ENCODE measurements around the gene OSGEP. TPM values are rescaled to one million over a fixed set of nuclear protein-coding genes. Genes with fewer than 3 reads are reported as not detected.
A peak's percentile ranks its signal among the peaks of the same experiment; 100 is the strongest.

Gene OSGEP
- total RNA-seq, 1 donor from 2014 or later: 19.4 TPM

DNA sequence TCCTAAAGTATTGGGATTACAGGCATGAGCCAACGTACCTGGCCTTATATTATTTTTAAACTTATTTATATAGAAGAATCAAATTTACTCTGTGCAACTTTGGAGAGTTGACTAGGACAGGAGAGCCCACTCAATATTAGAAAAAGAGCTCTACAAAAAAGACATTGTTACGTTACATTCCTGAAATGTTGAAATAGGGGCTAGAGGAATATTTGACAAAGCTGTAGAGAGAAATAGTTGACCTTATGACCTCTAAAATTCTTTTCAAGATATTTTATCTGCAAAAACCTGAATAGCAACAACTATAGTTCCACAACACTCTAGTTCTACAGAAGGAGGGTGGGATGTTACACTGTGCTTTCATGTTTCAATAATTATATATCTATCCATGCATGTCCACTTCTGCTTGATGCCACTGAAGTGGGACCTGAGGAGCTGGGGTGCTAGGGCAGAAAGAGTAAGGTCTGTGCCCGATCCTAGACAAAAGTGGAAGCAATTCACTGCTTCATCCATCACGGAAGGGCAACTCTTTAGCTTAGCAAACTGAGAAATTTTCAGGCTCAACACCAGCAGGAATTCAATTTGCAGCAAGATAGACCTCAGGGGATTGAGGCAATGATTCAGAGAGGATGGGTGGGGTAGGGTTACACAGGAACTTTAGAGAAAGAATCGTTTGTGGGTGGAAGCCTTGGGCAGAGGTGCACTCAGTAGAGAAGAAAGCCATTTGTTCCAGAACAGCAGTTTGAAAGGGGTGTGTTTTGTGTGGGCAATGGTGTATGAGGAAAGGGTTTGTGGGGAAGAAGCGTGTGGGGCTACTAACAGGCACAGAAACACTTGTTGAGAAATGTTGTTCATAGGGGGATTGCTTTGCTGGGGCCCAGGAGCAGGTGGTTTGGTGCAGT lies 34.7 kb upstream of the OSGEP start:
- H3K36me3 ChIP-seq: no peaks in the 10 kb centered on the region
- intact Hi-C loops (cut with micrococcal nuclease): no loop called here
- H3K27ac ChIP-seq (replicated peaks): peak overlapping the region; percentile 81
- no peak for DNase-seq
- peaks cover 22% of the 10 kb centered on the region for H3K4me1 ChIP-seq
- H3K4me3 ChIP-seq: no peak overlapping the region
- TF ChIP-seq, protein P1, sequence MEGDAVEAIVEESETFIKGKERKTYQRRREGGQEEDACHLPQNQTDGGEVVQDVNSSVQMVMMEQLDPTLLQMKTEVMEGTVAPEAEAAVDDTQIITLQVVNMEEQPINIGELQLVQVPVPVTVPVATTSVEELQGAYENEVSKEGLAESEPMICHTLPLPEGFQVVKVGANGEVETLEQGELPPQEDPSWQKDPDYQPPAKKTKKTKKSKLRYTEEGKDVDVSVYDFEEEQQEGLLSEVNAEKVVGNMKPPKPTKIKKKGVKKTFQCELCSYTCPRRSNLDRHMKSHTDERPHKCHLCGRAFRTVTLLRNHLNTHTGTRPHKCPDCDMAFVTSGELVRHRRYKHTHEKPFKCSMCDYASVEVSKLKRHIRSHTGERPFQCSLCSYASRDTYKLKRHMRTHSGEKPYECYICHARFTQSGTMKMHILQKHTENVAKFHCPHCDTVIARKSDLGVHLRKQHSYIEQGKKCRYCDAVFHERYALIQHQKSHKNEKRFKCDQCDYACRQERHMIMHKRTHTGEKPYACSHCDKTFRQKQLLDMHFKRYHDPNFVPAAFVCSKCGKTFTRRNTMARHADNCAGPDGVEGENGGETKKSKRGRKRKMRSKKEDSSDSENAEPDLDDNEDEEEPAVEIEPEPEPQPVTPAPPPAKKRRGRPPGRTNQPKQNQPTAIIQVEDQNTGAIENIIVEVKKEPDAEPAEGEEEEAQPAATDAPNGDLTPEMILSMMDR (IDR thresholded peaks at IDR 0.05; ENCODE audit: borderline replicate concordance): no peak
- no peaks in the 10 kb centered on the region for H3K9me3 ChIP-seq (replicated peaks)
- H3K27me3 ChIP-seq (ENCODE audit: low read depth): no peaks in the 10 kb centered on the region

DNA sequence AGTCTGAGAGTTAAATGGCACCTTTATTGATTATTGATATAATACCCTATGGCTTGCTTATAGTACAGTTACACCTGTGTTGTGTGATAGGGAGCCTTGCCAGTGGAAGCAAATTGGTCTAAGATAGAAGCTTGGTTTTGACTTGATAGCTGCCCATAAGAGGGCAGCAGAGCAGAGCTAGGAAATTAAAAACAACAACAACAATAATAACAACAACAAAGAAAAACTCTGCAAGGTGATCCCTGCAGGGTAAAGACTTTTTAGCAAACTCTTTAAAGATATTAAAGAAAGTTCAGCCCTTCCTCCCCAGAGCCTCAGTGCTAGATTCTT lies 32.7 kb upstream of the OSGEP start:
- no peak overlapping the region for H3K4me3 ChIP-seq
- TF ChIP-seq, protein P1 (IDR thresholded peaks at IDR 0.05; ENCODE audit: borderline replicate concordance): no peak
- intact Hi-C loops (cut with micrococcal nuclease): no loop called here
- H3K4me1 ChIP-seq: peaks cover 22% of the 10 kb centered on the region
- H3K27ac ChIP-seq (replicated peaks): no peak overlapping the region
- H3K9me3 ChIP-seq (replicated peaks): no peaks in the 10 kb centered on the region
- no peaks in the 10 kb centered on the region for H3K27me3 ChIP-seq (ENCODE audit: low read depth)
- no peak for DNase-seq
- no peaks in the 10 kb centered on the region for H3K36me3 ChIP-seq

DNA sequence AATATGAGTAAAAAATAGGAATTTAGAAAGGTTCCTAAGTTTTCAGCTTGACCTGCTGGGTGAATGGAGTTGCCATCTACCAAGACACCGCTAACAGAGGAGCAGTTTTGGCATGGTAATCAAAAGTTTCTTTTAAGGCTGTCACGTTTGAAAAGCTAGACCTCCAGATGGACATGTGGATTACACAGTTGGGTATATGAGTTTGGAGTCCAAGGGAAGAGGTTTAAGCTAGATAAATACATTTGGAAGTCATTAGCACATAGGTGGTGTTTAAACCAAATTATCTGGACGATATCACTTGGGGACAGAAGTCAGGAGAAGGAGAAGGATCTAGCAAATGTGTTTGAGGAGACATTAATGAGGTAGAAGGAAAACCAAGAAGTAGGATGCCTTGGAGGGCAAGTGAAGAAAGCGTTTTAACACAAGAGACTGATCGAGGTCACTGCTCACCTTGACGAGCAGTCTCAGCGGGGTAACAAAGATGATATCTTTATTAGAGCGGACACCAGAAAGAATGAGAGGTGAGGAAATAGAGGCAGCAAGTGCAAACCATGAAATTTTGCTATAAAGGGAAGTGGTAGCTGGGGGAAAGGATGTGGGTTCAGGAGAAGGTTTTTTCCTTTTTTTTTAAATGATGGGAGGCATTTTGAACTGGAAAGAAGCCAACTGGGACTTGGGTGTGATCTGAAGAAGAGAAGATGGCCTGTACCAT lies 32.2 kb upstream of the OSGEP start:
- Histone ChIP-seq H3K27ac (replicated peaks) (no peak overlapping the region), H3K27me3 (ENCODE audit: low read depth) (no peaks in the 10 kb centered on the region), H3K9me3 (replicated peaks) (no peaks in the 10 kb centered on the region), H3K4me3 (no peak overlapping the region), H3K4me1 (peaks cover 22% of the 10 kb centered on the region), H3K36me3 (no peaks in the 10 kb centered on the region)
- no peak for DNase-seq
- intact Hi-C loops (cut with micrococcal nuclease): no loop called here
- TF ChIP-seq, protein P1 (IDR thresholded peaks at IDR 0.05; ENCODE audit: borderline replicate concordance): no peak

DNA sequence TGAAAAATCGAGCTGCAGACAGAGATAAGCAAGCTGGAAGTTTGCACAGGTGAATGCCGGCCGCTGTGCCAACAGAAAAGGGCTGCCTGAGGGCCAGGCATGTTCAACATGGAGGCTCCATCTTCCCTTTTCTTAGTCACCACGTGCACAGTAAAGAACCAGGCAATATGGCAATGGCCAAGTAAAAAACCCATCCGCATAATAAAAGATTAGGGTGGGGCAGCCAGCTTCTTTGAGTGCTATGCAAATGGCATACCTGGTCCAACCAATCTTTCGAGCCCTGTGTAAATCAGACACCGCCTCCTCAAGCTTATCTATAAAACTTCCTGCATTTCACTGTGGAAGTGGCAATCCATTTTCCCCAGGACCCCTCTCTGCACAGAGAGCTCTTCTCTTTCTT lies 31.3 kb upstream of the OSGEP start:
- TF ChIP-seq, protein P1 (IDR thresholded peaks at IDR 0.05; ENCODE audit: borderline replicate concordance): no peak

DNA sequence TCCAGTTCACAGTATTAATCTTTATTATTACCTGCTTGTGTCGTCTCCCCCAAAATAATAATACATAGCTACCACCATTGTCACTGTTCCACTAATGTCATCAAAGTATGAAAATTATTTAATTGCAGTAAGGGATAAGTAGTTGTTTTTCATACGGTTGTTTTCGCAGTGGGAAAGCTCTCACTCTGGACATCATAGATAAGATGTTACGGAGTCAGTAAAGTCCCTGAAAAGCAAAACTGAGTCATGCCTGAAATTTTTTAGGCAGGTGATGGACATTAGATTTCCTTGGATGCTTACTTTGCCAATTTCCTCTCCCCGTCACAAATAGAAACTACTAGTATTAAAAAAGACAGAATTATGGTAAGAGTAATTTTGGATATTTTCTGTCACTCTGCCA lies 27.8 kb upstream of the OSGEP start:
- TF ChIP-seq, protein P1 (IDR thresholded peaks at IDR 0.05; ENCODE audit: borderline replicate concordance): no peak
- H3K36me3 ChIP-seq: no peaks in the 10 kb centered on the region

More for the DNA sequence above, 31.3 kb upstream of the OSGEP start:
- Histone ChIP-seq H3K27ac (replicated peaks) (no peak overlapping the region), H3K27me3 (ENCODE audit: low read depth) (no peaks in the 10 kb centered on the region), H3K36me3 (no peaks in the 10 kb centered on the region), H3K4me3 (no peak overlapping the region), H3K9me3 (replicated peaks) (no peaks in the 10 kb centered on the region), H3K4me1 (peaks cover 22% of the 10 kb centered on the region)
- intact Hi-C loops (cut with micrococcal nuclease): no loop called here
- no peak for DNase-seq

More for the DNA sequence above, 27.8 kb upstream of the OSGEP start:
- no peak for DNase-seq
- intact Hi-C loops (cut with micrococcal nuclease): no loop called here
- H3K4me3 ChIP-seq: no peak overlapping the region
- no peaks in the 10 kb centered on the region for H3K9me3 ChIP-seq (replicated peaks)
- no peaks in the 10 kb centered on the region for H3K27me3 ChIP-seq (ENCODE audit: low read depth)
- no peak overlapping the region for H3K27ac ChIP-seq (replicated peaks)
- peaks cover 9% of the 10 kb centered on the region for H3K4me1 ChIP-seq
